ENCODE results near the gene SPATA20.

The SPATA20 gene

GRCh38 chr17:50558941-50559614 lies 12.1 kb downstream of the SPATA20 start:
- no peak for DNase-seq (ENCODE audit: low read depth, low spot score)

DNA sequence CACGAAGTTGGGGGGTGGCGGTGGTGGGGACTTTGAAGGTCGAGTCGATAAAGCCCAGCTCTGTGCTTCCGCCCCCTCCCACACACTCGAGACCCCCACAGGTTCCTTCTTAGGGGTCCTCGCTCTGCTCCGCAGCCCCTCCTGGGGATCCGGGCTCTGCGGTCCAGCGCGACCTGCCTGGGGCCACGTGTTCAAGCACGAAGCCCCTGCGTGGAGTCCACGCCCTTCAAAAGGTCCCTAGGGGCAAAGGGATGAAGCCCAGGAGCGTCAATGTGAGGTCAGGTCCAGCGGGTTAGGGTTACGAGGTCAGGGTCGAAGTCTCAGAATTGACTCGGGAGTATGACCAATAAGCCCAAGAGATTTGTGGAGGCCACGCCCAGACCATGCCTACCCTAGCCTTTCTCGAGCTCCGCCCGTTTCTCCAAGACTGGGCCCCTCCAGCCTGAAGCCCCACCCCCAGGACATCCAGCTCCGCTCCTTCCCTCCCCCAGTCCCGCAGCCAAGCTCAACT lies 12.8 kb downstream of the SPATA20 start:
- no peak for DNase-seq (ENCODE audit: low read depth, low spot score)

DNA sequence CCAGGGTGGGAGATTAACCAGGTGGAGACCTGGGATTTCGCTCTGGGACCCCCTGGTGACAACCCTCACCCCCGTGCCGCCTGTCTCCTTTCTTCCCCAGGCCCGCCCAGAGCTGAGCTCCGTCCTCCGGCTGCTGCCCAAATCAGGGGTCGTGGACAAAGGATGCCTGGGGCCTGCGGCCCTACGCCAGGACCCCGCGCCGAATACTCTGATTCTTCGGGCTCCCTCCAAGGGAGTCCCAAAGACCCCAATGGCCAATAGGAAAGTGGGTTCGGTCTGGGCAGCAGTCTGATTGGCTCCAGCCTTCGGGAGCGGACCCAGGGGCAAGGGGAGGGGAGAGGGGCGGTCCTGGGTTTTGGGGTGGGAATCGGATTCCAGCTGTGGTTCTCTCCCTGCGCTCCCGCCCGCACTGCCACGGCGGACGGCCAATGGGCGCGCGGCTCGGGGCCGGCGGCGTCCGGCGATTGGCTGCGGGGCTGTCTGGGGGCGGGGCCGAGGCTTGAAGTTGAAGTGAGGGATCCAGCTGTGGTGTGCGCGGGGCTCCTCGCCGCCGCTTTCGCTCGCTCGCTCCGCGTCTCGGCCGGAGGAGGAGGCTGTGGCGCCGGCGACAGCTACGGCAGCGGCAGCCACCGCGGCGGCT lies 13.3 kb downstream of the SPATA20 start, which contains the start of gene CACNA1G:
Gene CACNA1G, plus strand, starts transcription at position 531 of the 640 bp plus-strand sequence. CDS start 745 bp downstream, outside the sequence.
- peak; percentile 46 for DNase-seq (ENCODE audit: low read depth, low spot score)

DNA sequence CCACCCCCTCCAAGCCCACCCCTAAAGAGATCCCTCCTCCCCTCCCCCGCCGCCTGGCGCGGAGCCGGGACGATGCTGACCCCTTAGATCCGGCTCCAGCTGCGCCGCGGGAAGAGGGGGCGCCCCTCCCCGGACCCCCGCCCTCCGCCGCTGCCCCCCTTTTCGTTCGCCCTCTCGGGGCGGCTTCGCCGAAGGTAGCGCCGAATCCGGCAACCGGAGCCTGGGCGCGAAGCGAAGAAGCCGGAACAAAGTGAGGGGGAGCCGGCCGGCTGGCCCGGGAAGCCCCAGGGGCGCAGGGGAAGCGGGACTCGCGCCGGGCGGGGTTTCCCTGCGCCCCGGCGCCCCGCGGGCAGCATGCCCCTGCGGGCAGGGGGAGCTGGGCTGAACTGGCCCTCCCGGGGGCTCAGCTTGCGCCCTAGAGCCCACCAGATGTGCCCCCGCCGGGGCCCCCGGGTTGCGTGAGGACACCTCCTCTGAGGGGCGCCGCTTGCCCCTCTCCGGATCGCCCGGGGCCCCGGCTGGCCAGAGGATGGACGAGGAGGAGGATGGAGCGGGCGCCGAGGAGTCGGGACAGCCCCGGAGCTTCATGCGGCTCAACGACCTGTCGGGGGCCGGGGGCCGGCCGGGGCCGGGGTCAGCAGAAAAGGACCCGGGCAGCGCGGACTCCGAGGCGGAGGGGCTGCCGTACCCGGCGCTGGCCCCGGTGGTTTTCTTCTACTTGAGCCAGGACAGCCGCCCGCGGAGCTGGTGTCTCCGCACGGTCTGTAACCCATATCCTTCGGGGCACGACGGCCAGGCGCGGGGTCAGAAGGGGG lies 14.2 kb downstream of the SPATA20 start:
- no peak for DNase-seq (ENCODE audit: low read depth, low spot score)

DNA sequence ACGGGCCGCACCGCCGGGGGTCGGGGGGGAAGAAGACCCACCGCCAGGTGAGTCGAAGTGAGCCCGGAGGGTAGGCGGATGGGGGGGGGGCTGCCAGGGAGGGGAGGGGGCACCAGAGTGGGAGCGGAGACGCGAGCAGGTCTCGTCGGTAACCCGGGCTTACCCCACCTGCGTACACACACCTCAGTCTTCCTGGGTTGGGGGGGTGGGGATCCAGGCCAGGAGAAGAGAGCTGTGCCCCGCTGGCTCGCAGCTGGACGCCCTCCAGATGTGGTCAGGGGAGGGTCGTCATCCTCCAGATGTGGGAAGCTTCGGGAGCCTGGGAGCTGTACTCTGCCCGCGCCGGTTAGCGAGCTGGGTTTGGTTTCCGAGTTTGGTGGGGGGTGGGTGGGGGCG lies 14.8 kb downstream of the SPATA20 start:
- DNase-seq (ENCODE audit: low read depth, low spot score) = no peak

DNA sequence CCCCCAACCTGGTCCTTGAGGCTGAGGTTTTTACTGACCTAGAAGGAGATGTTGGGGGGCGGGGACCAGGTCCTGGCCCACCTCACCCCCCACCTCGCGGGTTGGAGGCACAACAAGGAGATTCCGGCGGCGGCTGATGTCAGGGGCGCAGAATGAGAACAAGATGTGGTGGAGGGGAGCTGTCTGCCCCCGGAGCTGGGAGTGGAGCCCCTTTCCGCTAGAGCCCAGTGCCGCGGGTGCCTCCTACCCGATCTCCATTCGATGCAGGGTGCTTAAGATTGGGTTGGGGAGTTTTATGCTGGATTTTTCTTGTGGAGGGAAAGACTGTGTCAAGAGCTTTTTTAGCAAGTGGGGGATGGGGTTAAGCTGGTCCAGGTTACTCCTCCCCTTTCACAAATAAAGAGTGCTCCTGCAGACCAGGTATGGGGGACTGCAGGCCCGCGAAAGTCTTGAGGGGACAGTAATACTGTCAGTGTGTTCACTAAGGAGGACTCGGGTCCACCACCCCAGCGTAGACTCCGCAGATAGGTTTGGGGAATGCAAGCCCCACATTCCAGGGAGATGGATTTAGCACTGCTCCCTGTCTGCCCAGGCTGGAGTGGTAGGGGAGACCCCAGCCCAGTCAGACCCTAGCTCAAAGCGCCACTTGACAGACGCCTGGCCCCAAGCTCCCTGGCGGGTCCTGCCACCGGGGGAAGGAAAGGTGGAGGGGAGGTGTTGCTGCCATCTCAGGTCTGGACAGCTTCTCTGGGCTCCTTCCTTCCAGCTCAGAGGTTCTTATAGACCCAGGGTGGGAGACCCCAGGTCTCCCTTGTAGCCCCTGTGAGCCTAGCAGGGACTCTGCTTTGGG lies 15.5 kb downstream of the SPATA20 start:
- DNase-seq (ENCODE audit: low read depth, low spot score) = no peak

- no peak for DNase-seq (ENCODE audit: low read depth, low spot score)
Measured at GRCh38 chr17:50563092-50563511, 16.1 kb downstream of the SPATA20 start.

- no peak for DNase-seq (ENCODE audit: low read depth, low spot score)
Measured at GRCh38 chr17:50564916-50565315, 17.9 kb downstream of the SPATA20 start.

DNA sequence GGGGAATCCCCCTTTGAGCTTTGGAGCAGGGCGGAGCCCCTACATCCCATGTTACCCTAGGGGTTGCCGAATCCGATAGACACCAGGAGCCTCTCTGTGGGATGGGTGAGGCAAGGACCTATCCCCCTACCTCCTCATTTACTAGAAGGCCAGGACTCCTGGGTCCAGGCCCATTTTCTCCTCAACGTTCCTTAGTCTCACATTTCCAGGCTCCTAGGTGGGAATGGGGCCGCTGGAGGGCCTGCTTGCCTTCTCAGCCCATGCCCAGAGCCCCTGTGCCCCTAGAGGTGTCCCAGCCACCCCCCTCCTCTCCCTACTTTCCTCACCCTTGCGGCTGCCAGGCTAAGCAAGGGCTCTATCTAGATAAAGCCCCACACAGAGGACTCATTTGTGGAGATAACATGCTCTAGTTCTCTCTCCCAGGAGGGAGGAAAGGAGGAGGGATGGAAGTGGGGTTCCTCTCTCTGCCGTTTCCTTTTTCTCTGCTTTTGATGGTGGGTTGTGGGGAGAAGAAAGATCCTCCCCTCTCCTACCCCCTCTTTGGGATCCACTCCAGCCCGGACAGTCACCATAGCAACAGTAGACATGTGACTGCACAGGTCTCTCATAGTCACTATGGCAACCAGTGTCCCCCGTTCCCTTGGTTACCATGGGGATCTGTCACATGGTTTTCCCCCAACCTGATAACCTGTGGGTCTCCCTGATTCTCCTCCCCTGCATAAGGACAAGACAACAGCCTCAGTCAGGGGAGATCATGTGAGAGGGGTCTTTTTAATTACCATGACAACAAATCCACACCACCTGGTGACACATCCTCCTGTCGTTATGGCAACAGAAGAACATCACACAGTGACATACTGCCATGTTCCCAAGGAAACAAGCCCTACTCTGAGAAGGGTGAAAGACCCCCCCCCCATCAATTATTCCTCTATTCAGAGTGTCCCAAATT lies 18.7 kb downstream of the SPATA20 start:
- no peak for DNase-seq (ENCODE audit: low read depth, low spot score)

DNA sequence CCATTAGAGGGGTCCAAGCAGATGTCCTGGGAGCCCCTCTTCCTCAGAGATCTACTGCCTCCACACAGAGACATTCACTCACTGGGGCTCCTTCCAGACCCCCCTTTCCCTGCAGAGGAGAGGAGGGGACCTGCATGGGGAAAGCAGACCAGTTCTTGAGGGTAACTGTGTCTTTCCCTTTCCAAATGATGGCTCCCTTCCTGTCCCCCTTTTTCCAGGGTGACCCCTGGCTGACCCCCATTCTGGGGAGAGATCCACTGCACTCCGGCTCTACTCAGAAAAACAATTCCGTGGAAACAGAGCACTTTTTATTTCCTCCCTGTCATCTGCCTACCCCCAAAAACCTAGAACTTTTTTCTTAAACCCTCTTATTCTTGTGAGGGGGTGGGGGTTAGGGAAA lies 19.9 kb downstream of the SPATA20 start:
- no peak for DNase-seq (ENCODE audit: low read depth, low spot score)

DNA sequence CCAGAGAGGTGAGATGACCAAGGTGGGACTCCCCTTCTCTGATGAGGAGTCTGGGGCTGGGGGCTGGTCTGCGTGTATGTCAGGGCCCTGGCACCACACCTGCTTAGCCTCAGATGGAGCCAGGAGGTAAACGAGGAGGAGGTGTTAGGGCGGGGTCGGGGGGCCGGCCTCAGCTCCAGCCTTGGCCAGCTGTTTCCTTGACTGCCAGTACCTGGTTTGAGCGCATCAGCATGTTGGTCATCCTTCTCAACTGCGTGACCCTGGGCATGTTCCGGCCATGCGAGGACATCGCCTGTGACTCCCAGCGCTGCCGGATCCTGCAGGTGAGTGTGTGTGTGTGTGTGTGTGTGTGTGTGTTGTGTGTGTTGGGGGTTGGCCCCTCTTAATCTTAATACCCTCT lies 21.7 kb downstream of the SPATA20 start:
- DNase-seq (ENCODE audit: low read depth, low spot score) = no peak

- no peak for DNase-seq (ENCODE audit: low read depth, low spot score)
Measured at GRCh38 chr17:50569592-50569991, 22.6 kb downstream of the SPATA20 start.

GRCh38 chr17:50570032-50570431 lies 23.1 kb downstream of the SPATA20 start:
- no peak for DNase-seq (ENCODE audit: low read depth, low spot score)

DNA sequence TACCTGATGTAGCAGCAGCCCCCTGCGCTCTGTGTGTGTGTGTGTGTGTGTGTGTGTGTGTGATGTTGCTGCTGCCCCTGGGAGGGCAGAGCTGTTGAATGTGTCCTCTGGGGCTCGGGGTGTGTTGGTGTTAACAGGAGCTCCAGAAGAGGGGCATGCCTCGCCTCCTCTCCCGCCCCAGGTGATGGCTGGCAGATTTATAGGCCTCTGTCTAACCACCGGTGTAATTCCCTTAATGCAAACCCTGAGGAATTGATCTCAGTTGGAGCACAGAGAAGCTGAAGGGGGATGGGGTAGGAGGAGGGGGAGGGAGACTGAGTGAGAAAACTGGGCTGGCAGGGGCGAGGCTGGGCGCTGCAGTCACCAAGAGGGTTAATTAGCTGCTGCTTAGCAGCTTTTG lies 23.6 kb downstream of the SPATA20 start:
- no peak for DNase-seq (ENCODE audit: low read depth, low spot score)

- no peak for DNase-seq (ENCODE audit: low read depth, low spot score)
Measured at GRCh38 chr17:50571681-50572080, 24.7 kb downstream of the SPATA20 start.

GRCh38 chr17:50572541-50572940 lies 25.6 kb downstream of the SPATA20 start:
- no peak for DNase-seq (ENCODE audit: low read depth, low spot score)

DNA sequence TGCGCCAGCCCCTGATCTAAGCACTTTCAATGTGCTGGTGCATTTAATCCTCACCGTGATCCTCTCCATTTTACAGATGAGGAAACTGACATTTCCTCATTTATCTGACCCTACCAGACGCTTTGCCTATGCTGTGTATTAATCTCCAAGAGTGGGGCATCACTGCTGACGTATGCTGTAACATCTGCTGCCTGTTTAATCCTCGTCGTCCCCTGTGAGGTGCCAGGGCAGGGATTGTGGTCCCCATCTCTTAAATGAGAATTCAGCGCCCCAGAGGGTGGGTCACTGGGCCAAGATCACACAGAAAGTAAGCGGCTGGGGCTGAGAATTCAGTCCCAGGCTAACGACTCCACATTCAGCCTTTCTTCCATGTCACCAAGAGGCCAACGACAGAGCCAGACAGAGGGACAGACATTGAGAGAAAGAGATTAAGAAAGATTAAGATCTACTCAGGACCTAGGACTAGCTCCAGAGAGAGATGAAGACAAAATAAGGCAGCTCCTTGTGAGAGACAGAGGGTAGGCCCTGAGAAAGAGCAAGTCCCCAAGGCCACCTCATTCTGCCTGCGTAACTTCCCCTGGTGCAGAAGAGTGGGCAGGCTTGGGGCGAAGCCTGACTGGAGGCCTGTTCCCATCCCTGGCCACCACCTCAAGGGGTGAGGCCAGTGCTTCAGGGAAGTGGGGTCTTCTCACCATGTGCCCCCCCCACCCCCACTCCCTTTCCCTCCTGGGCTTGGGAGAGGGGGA lies 27.1 kb downstream of the SPATA20 start:
- DNase-seq (ENCODE audit: low read depth, low spot score) = no peak

GRCh38 chr17:50575581-50576210 lies 28.7 kb downstream of the SPATA20 start:
- DNase-seq (ENCODE audit: low read depth, low spot score) = no peak

- no peak for DNase-seq (ENCODE audit: low read depth, low spot score)
Measured at GRCh38 chr17:50576864-50577263, 29.9 kb downstream of the SPATA20 start.
